ENCODE measurements around the gene C8A.

Gene C8A

GRCh38 chr1:56938646-56939045 lies 84.0 kb downstream of the C8A start:
- no peaks in the 10 kb centered on the region for H3K9me3 ChIP-seq
- H3K27me3 ChIP-seq, result peaks cover 8% of the 10 kb centered on the region
- H3K4me1 ChIP-seq (ENCODE audit: control insufficient read depth in 1 of 2, insufficient read depth in 1 of 2, low read depth in 1 of 2, low read length in 1 of 2), result no peaks in the 10 kb centered on the region
- no peak for TF ChIP-seq CTCF (IDR thresholded peaks at IDR 0.05)
- H3K36me3 ChIP-seq, result no peaks in the 10 kb centered on the region
- no peak overlapping the region for H3K4me3 ChIP-seq (ENCODE audit: low read depth in 1 of 2, low read length in 1 of 2)
- no peak overlapping the region for H3K27ac ChIP-seq

GRCh38 chr1:56939209-56939608 lies 84.6 kb downstream of the C8A start:
- Histone ChIP-seq H3K27me3 (peaks cover 8% of the 10 kb centered on the region), H3K27ac (no peak overlapping the region), H3K9me3 (no peaks in the 10 kb centered on the region), H3K4me1 (ENCODE audit: control insufficient read depth in 1 of 2, insufficient read depth in 1 of 2, low read depth in 1 of 2, low read length in 1 of 2) (no peaks in the 10 kb centered on the region), H3K36me3 (no peaks in the 10 kb centered on the region), H3K4me3 (ENCODE audit: low read depth in 1 of 2, low read length in 1 of 2) (no peak overlapping the region)
- no peak for TF ChIP-seq CTCF (IDR thresholded peaks at IDR 0.05)

GRCh38 chr1:56940039-56940438 lies 85.4 kb downstream of the C8A start:
- no peaks in the 10 kb centered on the region for H3K4me1 ChIP-seq (ENCODE audit: control insufficient read depth in 1 of 2, insufficient read depth in 1 of 2, low read depth in 1 of 2, low read length in 1 of 2)
- TF ChIP-seq CTCF (IDR thresholded peaks at IDR 0.05), result no peak
- no peak overlapping the region for H3K4me3 ChIP-seq (ENCODE audit: low read depth in 1 of 2, low read length in 1 of 2)
- no peaks in the 10 kb centered on the region for H3K36me3 ChIP-seq
- no peaks in the 10 kb centered on the region for H3K9me3 ChIP-seq
- H3K27me3 ChIP-seq, result peaks cover 8% of the 10 kb centered on the region
- no peak overlapping the region for H3K27ac ChIP-seq

GRCh38 chr1:56948403-56949023 lies 93.9 kb downstream of the C8A start:
- Histone ChIP-seq H3K27ac (no peak overlapping the region), H3K4me1 (ENCODE audit: control insufficient read depth in 1 of 2, insufficient read depth in 1 of 2, low read depth in 1 of 2, low read length in 1 of 2) (no peaks in the 10 kb centered on the region), H3K27me3 (no peaks in the 10 kb centered on the region), H3K36me3 (no peaks in the 10 kb centered on the region), H3K4me3 (ENCODE audit: low read depth in 1 of 2, low read length in 1 of 2) (no peak overlapping the region), H3K9me3 (no peaks in the 10 kb centered on the region)
- TF ChIP-seq CTCF (IDR thresholded peaks at IDR 0.05), result no peak

- no peaks in the 10 kb centered on the region for H3K9me3 ChIP-seq
- TF ChIP-seq CTCF (IDR thresholded peaks at IDR 0.05), result no peak
- H3K36me3 ChIP-seq, result no peaks in the 10 kb centered on the region
- H3K27ac ChIP-seq, result no peak overlapping the region
- no peaks in the 10 kb centered on the region for H3K4me1 ChIP-seq (ENCODE audit: control insufficient read depth in 1 of 2, insufficient read depth in 1 of 2, low read depth in 1 of 2, low read length in 1 of 2)
- no peak overlapping the region for H3K4me3 ChIP-seq (ENCODE audit: low read depth in 1 of 2, low read length in 1 of 2)
- no peaks in the 10 kb centered on the region for H3K27me3 ChIP-seq
These were observed 97.9 kb downstream of the C8A start for GRCh38 chr1:56952501-56952900.

- Histone ChIP-seq H3K4me1 (ENCODE audit: control insufficient read depth in 1 of 2, insufficient read depth in 1 of 2, low read depth in 1 of 2, low read length in 1 of 2) (no peaks in the 10 kb centered on the region), H3K36me3 (no peaks in the 10 kb centered on the region), H3K27ac (no peak overlapping the region), H3K9me3 (no peaks in the 10 kb centered on the region), H3K4me3 (ENCODE audit: low read depth in 1 of 2, low read length in 1 of 2) (no peak overlapping the region), H3K27me3 (no peaks in the 10 kb centered on the region)
- no peak for TF ChIP-seq CTCF (IDR thresholded peaks at IDR 0.05)
These were observed 98.8 kb downstream of the C8A start for GRCh38 chr1:56953386-56953785.

All from neutrophil (primary cell).